ENCODE measurements around the gene ZBTB16.

ZBTB16 gene

GRCh38 chr11:114160894-114161293 lies 101.4 kb downstream of the ZBTB16 start:
- peak overlapping the region; percentile 98 for H3K27ac ChIP-seq
- TF ChIP-seq ZFX (IDR thresholded peaks at IDR 0.05; ENCODE audit: borderline replicate concordance) (no peak), CTCF (IDR thresholded peaks at IDR 0.05) (no peak)

GRCh38 chr11:114161486-114162250 lies 102.2 kb downstream of the ZBTB16 start:
- H3K27ac ChIP-seq = peak overlapping the region; percentile 98
- TF ChIP-seq CTCF (IDR thresholded peaks at IDR 0.05) (no peak), ZFX (IDR thresholded peaks at IDR 0.05; ENCODE audit: borderline replicate concordance) (no peak)

DNA sequence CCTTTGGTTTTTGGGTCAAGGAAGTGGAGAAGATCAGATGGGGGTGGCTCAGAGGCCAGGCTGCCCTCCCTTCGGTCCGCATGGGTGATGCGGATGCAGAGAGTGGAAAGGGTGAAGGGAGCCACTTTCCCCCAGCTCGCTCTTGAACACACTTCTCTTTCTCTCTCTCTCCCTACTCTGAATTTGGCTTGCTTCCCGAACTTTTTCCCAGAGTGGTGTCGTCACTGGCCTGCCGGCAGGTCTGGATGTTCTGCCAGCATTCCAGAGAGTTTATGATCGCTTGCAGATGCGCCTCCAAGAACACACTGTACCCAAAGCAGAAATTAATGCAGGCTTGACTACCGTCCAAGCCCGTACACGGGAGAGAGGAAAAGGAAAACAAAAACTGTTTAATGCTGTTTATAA lies 103.2 kb downstream of the ZBTB16 start:
- peak overlapping the region; percentile 98 for H3K27ac ChIP-seq
- no peak for TF ChIP-seq CTCF (IDR thresholded peaks at IDR 0.05)
- no peak for TF ChIP-seq ZFX (IDR thresholded peaks at IDR 0.05; ENCODE audit: borderline replicate concordance)

DNA sequence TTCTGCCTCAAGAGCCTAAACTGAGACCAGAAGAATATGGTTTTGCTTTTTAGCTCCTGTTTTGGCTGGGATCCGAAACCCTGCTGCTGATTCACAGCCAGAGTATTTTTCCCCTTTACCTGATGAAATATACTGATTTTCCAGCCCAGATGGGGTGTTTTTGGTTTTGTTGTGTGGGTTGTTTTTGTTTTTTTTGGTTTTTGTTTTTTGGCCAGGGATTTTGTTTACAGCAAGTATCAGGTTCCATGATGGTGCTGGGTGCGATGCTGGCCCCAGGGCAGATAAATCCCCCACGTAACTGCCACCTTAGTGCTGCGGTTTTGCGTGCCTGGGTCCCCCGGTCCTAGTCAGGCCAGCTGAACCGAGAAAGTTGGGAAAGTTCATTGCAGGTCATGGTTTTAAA lies 103.7 kb downstream of the ZBTB16 start:
- H3K27ac ChIP-seq = peak overlapping the region; percentile 98
- TF ChIP-seq CTCF (IDR thresholded peaks at IDR 0.05) (no peak), ZFX (IDR thresholded peaks at IDR 0.05; ENCODE audit: borderline replicate concordance) (no peak)

DNA sequence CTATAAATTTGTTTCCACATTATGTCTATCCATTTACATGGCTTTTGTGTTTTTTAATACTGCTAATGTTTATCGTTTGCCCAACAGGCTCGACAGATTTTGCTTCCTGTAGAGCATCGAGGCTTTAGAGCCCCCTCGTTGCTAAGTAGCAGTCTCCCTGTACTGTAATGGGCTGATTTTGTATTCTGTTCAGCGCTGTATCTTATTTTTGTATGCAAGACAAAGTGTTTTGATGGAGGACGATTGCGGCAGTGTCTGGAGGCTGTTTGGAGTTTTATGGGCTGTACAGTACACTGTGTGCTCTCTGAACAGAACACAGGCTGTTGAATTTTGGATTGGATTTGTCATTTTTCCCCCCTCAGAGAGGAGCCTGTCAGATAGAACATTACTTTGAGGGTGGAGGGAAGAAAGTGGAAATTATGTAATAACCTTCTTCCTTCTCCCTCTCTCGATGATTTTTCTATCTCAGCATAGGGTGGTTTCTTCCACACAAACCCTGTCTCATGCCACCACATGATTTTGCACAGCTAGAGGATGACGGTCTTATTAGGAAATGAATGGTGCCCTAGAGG lies 104.4 kb downstream of the ZBTB16 start:
- TF ChIP-seq CTCF (IDR thresholded peaks at IDR 0.05) (no peak), ZFX (IDR thresholded peaks at IDR 0.05; ENCODE audit: borderline replicate concordance) (no peak)
- peak overlapping the region; percentile 98 for H3K27ac ChIP-seq

DNA sequence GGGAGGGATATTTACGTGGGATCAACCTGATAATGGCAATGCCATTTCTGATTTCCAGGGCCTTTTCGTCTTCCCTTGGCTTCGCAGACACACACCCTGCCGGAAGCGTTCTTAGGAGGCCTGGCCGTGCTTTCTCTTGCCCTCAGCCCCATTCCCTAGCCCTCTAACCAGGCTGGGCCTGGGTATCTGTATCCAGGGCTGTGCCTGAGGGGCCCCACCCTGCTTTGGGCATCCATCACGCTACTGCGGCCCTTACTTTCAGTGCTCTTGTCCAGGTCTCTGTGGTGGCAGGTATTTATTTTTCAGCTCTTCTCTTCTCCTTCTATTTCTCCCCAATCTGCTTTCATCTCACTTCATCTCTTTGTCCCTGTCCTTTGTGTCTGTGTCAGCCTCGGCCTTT lies 105.0 kb downstream of the ZBTB16 start:
- peak overlapping the region; percentile 98 for H3K27ac ChIP-seq
- TF ChIP-seq ZFX (IDR thresholded peaks at IDR 0.05; ENCODE audit: borderline replicate concordance) (no peak), CTCF (IDR thresholded peaks at IDR 0.05) (no peak)
